ENCODE results near the gene TNNI2. TPM values are rescaled to one million over a fixed set of nuclear protein-coding genes. Genes with fewer than 3 reads are reported as not detected.

Gene TNNI2
- total and polyA plus RNA-seq, 2 donors (not counting 1 experiment from before 2014, with no cell fraction given), result 2.9 to 12.9 TPM

DNA sequence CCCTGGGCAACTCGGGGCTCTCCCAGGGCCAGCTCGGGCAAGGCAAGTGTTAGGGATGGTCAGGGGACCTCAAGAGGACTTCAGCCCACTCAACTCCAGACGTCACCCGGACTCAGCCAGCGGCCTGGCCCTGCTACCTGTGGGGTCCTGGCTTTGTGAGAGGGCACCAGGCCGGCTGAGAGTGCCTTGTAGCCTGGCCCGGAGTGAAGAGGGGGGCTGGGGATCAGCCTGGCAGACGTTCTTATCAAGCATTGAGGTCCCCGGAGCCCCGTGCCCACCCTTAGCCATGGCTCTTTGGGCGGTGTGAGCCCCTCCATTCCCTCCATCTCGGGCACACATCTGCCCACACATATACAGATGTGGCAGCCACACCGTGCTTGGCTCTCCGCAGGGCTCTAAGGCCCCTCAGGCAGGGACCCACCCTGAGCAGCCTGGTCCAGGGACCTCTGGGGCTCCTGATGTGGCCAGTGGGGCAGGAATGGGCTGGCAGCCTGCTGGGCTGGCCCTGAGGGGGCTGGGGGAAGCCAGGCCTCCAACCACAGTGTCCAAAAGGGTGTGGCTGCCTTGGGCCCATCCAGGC lies 29.4 kb downstream of the TNNI2 start:
- H3K79me2 ChIP-seq (ENCODE audit: control insufficient read depth, insufficient read depth, low read length), result peaks cover 100% of the 10 kb centered on the region
- DNase-seq, result no peak
- no peak overlapping the region for H3K9ac ChIP-seq (ENCODE audit: low read length)
- no peaks in the 10 kb centered on the region for H3K9me3 ChIP-seq (ENCODE audit: control extremely low read depth in 1 of 3, control insufficient read depth in 2 of 3, insufficient read depth in 1 of 3, low read length in 2 of 3)
- H4K20me1 ChIP-seq (ENCODE audit: control insufficient read depth, insufficient read depth, low read length, poor library complexity, severe bottlenecking), result peaks cover 100% of the 10 kb centered on the region
- Mint-ChIP-seq H3K27ac (no peak overlapping the region), H3K4me3 (peak overlapping the region; percentile 19), H3K9me3 (ENCODE audit: insufficient read depth) (no peaks in the 10 kb centered on the region), H3K27me3 (no peaks in the 10 kb centered on the region), H3K4me1 (peaks cover 66% of the 10 kb centered on the region)
- no peak overlapping the region for H2AFZ ChIP-seq (ENCODE audit: insufficient read depth, low read depth, low read length, poor library complexity, severe bottlenecking)
- TF ChIP-seq, protein P1, sequence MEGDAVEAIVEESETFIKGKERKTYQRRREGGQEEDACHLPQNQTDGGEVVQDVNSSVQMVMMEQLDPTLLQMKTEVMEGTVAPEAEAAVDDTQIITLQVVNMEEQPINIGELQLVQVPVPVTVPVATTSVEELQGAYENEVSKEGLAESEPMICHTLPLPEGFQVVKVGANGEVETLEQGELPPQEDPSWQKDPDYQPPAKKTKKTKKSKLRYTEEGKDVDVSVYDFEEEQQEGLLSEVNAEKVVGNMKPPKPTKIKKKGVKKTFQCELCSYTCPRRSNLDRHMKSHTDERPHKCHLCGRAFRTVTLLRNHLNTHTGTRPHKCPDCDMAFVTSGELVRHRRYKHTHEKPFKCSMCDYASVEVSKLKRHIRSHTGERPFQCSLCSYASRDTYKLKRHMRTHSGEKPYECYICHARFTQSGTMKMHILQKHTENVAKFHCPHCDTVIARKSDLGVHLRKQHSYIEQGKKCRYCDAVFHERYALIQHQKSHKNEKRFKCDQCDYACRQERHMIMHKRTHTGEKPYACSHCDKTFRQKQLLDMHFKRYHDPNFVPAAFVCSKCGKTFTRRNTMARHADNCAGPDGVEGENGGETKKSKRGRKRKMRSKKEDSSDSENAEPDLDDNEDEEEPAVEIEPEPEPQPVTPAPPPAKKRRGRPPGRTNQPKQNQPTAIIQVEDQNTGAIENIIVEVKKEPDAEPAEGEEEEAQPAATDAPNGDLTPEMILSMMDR (IDR thresholded peaks at IDR 0.05), result no peak
- TF ChIP-seq EZH2 (IDR thresholded peaks at IDR 0.05; ENCODE audit: borderline replicate concordance, insufficient read depth, low read depth, low read length, poor library complexity, severe bottlenecking), result no peak
- H3K27me3 ChIP-seq (replicated peaks in 1 of 4; ENCODE audit: control extremely low read depth in 1 of 4, control insufficient read depth in 3 of 4, insufficient read depth in 4 of 4, low read length in 3 of 4), result no peaks in the 10 kb centered on the region
- POLR2A ChIA-PET, result interaction anchor here (2.1 kb wide), 1 partner anchor 15 kb away, joined by 5 read pairs; the partner anchor contains the start of gene LSP1
- peaks cover 35 to 80% of the 10 kb centered on the region in 2 donors for H3K4me1 ChIP-seq (ENCODE audit: control insufficient read depth in 2 of 2, insufficient read depth in 2 of 2, low read length in 2 of 2)
- peaks cover 0 to 39% of the 10 kb centered on the region in 2 experiments for H3K36me3 ChIP-seq (replicated peaks in 1 of 2; ENCODE audit: control extremely low read depth in 1 of 2, control insufficient read depth in 1 of 2, extremely low read depth in 1 of 2, insufficient read depth in 2 of 2, low read length in 1 of 2)
- no peak for ATAC-seq (ENCODE audit: low read depth)
- intact Hi-C loops (cut with micrococcal nuclease), result no loop called here
- H3K4me3 ChIP-seq (ENCODE audit: control extremely low read depth in 1 of 5, extremely low read depth in 1 of 5, insufficient read depth in 1 of 5, low read depth in 2 of 5, low read length in 4 of 5), result no peak overlapping the region
- 94% methylated on average over 12 of the region's 14 CpGs for WGBS (ENCODE audit: insufficient coverage)
- peak overlapping the region; percentile 43 for H3K4me2 ChIP-seq (replicated peaks; ENCODE audit: low read depth, low read length, poor library complexity, severe bottlenecking)
- CTCF ChIA-PET, result no interaction called here
- H3K27ac ChIP-seq (ENCODE audit: low read length in 2 of 2), result peak overlapping the region in 1 of 2 donors; percentile 54

DNA sequence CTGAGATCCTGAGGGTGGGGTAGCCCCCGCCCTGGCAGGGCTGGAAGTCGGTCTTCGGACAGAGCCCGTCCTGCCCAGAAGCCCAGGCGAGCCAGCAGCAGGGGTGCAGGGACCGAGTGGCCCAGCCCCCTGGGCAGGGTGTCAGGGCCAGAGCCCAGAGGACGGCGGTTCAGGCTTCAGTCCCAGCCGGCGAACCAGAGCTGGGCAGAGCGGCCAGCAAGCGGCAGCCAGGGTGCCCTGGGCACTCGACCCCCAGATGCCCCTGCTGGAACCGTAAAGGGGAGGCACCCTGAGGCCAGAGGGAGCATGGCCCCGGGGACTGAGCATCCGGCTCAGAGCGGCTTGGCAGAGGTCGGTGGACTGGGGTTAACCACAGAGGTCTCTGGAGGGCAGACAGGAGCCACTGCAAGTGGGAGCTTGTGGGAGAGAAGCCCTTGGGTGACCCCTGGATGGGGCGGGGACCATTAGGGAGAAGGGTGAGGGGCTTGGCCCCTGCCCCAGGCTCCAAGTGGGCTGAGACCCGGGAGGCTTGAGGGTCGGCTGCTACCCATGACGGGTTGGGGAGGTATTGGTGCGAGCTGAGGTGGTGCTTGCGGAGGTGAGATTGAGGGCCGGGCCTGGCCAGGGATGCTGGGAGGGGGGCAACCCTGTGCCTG lies 30.0 kb downstream of the TNNI2 start:
- 63% methylated on average over 25 of the region's 25 CpGs for WGBS (ENCODE audit: insufficient coverage)
- Histone ChIP-seq H3K36me3 (replicated peaks in 1 of 2; ENCODE audit: control extremely low read depth in 1 of 2, control insufficient read depth in 1 of 2, extremely low read depth in 1 of 2, insufficient read depth in 2 of 2, low read length in 1 of 2) (peaks cover 0 to 33% of the 10 kb centered on the region in 2 experiments), H3K4me1 (ENCODE audit: control insufficient read depth in 2 of 2, insufficient read depth in 2 of 2, low read length in 2 of 2) (peaks cover 35 to 76% of the 10 kb centered on the region in 2 donors), H3K79me2 (ENCODE audit: control insufficient read depth, insufficient read depth, low read length) (peaks cover 100% of the 10 kb centered on the region), H3K27ac (ENCODE audit: low read length in 2 of 2) (peak overlapping the region in 1 of 2 donors; percentile 54), H3K27me3 (replicated peaks in 1 of 4; ENCODE audit: control extremely low read depth in 1 of 4, control insufficient read depth in 3 of 4, insufficient read depth in 4 of 4, low read length in 3 of 4) (no peaks in the 10 kb centered on the region), H3K4me2 (replicated peaks; ENCODE audit: low read depth, low read length, poor library complexity, severe bottlenecking) (peak overlapping the region; percentile 43), H4K20me1 (ENCODE audit: control insufficient read depth, insufficient read depth, low read length, poor library complexity, severe bottlenecking) (peaks cover 100% of the 10 kb centered on the region), H3K4me3 (ENCODE audit: control extremely low read depth in 1 of 5, extremely low read depth in 1 of 5, insufficient read depth in 1 of 5, low read depth in 2 of 5, low read length in 4 of 5) (no peak overlapping the region), H3K9ac (ENCODE audit: low read length) (no peak overlapping the region), H2AFZ (ENCODE audit: insufficient read depth, low read depth, low read length, poor library complexity, severe bottlenecking) (no peak overlapping the region), H3K9me3 (ENCODE audit: control extremely low read depth in 1 of 3, control insufficient read depth in 2 of 3, insufficient read depth in 1 of 3, low read length in 2 of 3) (no peaks in the 10 kb centered on the region)
- H3K27ac Mint-ChIP-seq, result peak overlapping the region; percentile 70
- CTCF ChIA-PET, result interaction anchor here (1.2 to 2.0 kb wide), 2 partner anchors 13 to 28 kb away, joined by 3 to 6 read pairs; no protein-coding TSS in a partner anchor
- DNase-seq (no peak), ATAC-seq (ENCODE audit: low read depth) (peak; percentile 44)
- intact Hi-C loops (cut with micrococcal nuclease), result no loop called here
- H3K9me3 Mint-ChIP-seq (ENCODE audit: insufficient read depth), result no peaks in the 10 kb centered on the region
- POLR2A ChIA-PET, result no interaction called here
- peak overlapping the region; percentile 7 for H3K4me3 Mint-ChIP-seq
- no peaks in the 10 kb centered on the region for H3K27me3 Mint-ChIP-seq
- peaks cover 69% of the 10 kb centered on the region for H3K4me1 Mint-ChIP-seq
- TF ChIP-seq EZH2 (IDR thresholded peaks at IDR 0.05; ENCODE audit: borderline replicate concordance, insufficient read depth, low read depth, low read length, poor library complexity, severe bottlenecking), result no peak
- TF ChIP-seq, protein P1 (IDR thresholded peaks at IDR 0.05), result no peak
